22Rv1 (cell line): Measurements from ENCODE around the gene ZFR2.

Source experiments
- H3K27ac ChIP-seq: fragments of 450-650 bp; 2 replicates; pipeline ENCODE4 v1.5.1; 2017
- CTCF ChIP-seq: fragments of 450-650 bp; IDR thresholded peaks from 2 replicates; pipeline ENCODE4 v1.5.1; 2017; ENCODE audit warnings: mild to moderate bottlenecking
- ZFX ChIP-seq: fragments of 450-650 bp; IDR thresholded peaks from 2 replicates; pipeline ENCODE4 v1.6.1; 2017; ENCODE audit warnings: antibody characterized with exemption, borderline replicate concordance

The ZFR2 gene

GRCh38 chr19:3793799-3794198, 75.0 kb downstream of the ZFR2 start:
- TF ChIP-seq CTCF (no peak), ZFX (no peak)
- H3K27ac ChIP-seq, result no peak overlapping the region

- TF ChIP-seq CTCF (no peak), ZFX (no peak)
- no peak overlapping the region for H3K27ac ChIP-seq
Observed at GRCh38 chr19:3792114-3792513, 76.7 kb downstream of the ZFR2 start.

DNA sequence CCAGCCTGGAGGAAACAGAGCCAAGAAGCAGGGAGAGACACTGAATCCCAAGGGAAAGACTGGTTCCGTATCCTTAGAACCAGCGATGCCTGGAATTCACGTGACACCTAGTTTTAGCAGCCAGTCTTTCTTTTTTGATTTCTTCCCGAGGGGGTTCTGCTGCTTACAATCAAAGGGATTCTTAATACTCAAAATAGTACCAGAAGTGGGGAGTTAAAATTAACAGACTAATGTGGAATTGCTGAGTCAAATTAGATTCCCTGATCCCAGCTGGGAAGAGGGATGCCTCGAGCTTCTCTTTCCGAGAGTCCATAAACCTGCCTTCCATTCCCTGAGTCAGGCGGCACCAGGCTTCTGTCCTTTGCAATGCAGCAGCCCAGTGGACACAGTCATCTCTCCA, 77.9 kb downstream of the ZFR2 start:
- no peak overlapping the region for H3K27ac ChIP-seq
- TF ChIP-seq ZFX (no peak), CTCF (no peak)

DNA sequence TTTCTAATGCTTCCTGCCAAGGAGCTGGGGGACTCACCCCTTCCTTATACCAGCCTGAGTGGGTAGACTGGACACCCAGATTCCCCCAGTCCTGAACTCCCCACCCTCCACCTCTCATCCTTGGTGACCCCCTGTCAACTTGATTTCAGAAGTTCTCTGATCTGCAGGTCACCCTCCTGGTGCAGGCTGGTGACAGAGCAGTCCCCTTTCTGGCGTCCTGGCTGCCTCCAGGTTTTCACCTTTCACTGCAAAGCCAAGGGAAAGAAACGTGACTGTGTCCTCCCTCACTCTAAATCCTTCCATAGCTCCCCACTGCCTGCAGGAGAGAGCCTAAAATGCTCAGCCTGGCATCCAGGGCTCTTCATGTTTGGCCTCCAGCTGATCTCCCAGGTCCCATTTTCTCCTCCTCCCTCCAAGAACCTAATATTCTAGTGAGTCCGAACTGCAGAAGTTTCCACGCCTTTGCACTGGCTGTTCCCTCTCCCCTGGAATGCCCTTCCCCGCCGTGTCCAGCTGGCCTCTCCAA, 78.6 kb downstream of the ZFR2 start:
- H3K27ac ChIP-seq, result no peak overlapping the region
- no peak for TF ChIP-seq ZFX
- no peak for TF ChIP-seq CTCF

DNA sequence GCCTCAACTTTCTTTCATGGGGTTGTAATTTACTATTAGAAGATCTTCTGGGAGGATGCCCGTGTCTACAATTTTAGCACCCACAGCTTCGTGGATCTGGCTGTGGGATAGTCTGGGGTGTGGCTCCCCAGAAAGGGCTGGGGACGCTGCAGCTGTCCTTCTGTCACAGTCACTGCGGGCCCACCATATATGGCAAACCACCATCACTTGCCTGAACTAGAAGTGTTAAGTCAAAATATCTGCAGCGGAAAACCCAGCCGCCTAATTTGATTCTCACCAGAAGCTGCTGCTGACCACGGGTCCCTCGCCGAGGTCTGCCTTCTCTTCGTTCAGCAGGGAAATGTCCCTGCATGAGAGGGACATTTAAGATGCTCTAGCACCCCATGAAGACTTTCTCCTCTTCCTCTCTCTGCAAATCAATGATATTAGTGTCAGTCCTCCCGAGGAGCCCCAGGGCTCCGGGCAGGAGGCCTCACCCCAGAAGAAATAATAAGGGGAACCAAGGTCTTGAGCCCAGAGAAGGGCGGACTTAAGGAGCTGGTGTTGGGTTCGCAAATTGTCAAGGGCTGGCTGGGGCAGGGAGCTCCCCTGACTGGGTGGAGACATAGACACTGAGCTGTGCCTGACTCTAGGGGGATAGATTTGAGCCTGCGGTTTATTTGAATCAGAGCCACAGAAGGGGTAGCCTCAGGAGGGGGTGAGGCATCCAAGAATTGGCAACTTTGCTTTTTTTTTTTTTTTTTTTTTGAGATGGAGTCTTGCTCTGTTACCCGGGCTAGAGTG, 79.7 kb downstream of the ZFR2 start:
- H3K27ac ChIP-seq, result no peak overlapping the region
- TF ChIP-seq CTCF, result no peak
- no peak for TF ChIP-seq ZFX

DNA sequence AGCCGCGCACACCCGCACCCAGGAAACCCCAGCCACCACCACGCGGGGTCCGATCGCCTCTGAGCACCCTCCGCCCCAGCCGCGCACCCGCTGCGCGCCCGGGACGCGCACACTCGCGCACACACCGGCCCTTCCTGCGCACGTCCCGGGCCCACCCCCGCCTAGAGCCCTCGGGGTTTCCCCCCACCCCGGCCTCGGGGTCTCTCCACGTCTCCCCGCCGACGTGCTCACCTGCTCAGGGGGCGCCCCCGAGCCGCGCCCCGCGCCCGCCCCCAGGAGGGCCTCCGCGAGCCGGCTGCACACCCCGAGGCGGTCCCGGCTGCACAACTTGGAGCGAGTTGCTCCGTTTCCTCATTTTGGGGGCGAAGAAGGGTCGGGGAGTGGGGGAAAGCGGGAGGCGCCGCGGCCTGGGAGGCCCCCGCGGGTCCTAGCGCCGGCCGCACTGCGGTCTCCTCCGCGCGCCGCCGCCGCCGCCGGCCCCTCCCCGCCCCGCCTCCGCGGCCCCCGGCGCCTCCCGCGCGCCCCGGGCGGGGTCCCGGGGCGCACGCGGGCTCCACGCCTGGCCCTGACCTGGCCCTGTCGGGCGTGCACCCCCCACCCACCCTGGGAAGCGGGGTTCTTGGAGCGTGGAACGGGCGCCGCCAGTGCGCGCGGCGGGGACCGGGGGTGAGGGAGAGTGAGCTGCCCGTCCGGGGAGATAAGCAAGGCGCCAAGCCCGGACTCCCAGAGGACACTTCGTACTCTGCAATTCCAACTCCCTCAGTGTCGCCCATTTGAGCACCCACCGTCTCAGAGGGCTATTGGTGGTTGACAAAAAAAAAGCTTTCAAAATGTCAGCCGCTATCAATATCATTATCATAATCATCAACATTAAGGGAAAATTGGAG, 82.7 kb downstream of the ZFR2 start, which contains the start of gene MATK:
Gene MATK, minus strand, starts transcription at position 444 of the 887 bp plus-strand sequence. CDS start 1,246 bp downstream, outside the sequence.
- H3K27ac ChIP-seq, result peak within 1 kb of the TSS; percentile 71
- TF ChIP-seq CTCF, result no peak
- no peak for TF ChIP-seq ZFX
